Tibial artery (tissue), 4 donors: ENCODE results near the gene RCE1.
"Not testable (repeated sequence)": the region's sequence is repeated elsewhere in the genome, so short reads cannot be mapped to it uniquely, and the experiment has no call there.

ENCODE experiments used
- DNase-seq, 2 donors: peaks; one replicate each; pipeline ENCODE4 v3.0.0-alpha.2; 2019
- H3K27ac ChIP-seq, 2 donors: fragments of 200-600 bp; sonication (generic) in 1 of 2; 1 replicate in 1 of 2; 2 replicates in 1 of 2; pipeline ENCODE4 v1.5.1; 2018 to 2019; ENCODE audit warnings: mild to moderate bottlenecking in 1 of 2
- H3K27me3 ChIP-seq, 2 donors: fragments of 200-600 bp; sonication (generic) in 1 of 2; one replicate each; pipeline versions ENCODE4 v1.5.1 to v1.6.0; 2016 to 2019
- H3K36me3 ChIP-seq, 3 donors: fragments of 200-600 bp; sonication (generic) in 2 of 3; one replicate each; pipeline ENCODE4 v1.5.1; 2016 to 2019; ENCODE audit warnings: mild to moderate bottlenecking in 2 of 3
- H3K4me1 ChIP-seq, 4 donors: fragments of 200-600 bp; sonication (generic) in 2 of 4; 1 replicate in 3 of 4; 2 replicates in 1 of 4; pipeline ENCODE4 v1.5.1; 2016 to 2019
- H3K4me3 ChIP-seq, 2 donors: fragments of 200-600 bp; sonication (generic) in 1 of 2; 1 replicate in 1 of 2; 2 replicates in 1 of 2; pipeline ENCODE4 v1.5.1; 2018 to 2019; ENCODE audit warnings: mild to moderate bottlenecking in 2 of 2
- H3K9me3 ChIP-seq, 3 donors: fragments of 200-600 bp; sonication (generic) in 1 of 3; one replicate each; pipeline ENCODE4 v1.5.1; 2016 to 2019
- intact Hi-C: fragments of 100-400 bp; cut with DNase I; formaldehyde crosslinking; loops from one replicate; pipeline ENCODE4 v1.15.0; 2023; ENCODE audit warnings: low total_unique reads
- TF ChIP-seq, protein P1 (sequence below), 2 experiments: fragments of 200-600 bp in 1 of 2; fragments of 450-650 bp in 1 of 2; IDR thresholded peaks; one replicate each; pipeline ENCODE4 v1.5.1; 2017 to 2019; ENCODE audit warnings: antibody characterized with exemption in 2 of 2, mild to moderate bottlenecking in 1 of 2, moderate library complexity in 1 of 2

RCE1 gene, protein sequence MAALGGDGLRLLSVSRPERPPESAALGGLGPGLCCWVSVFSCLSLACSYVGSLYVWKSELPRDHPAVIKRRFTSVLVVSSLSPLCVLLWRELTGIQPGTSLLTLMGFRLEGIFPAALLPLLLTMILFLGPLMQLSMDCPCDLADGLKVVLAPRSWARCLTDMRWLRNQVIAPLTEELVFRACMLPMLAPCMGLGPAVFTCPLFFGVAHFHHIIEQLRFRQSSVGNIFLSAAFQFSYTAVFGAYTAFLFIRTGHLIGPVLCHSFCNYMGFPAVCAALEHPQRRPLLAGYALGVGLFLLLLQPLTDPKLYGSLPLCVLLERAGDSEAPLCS

DNA sequence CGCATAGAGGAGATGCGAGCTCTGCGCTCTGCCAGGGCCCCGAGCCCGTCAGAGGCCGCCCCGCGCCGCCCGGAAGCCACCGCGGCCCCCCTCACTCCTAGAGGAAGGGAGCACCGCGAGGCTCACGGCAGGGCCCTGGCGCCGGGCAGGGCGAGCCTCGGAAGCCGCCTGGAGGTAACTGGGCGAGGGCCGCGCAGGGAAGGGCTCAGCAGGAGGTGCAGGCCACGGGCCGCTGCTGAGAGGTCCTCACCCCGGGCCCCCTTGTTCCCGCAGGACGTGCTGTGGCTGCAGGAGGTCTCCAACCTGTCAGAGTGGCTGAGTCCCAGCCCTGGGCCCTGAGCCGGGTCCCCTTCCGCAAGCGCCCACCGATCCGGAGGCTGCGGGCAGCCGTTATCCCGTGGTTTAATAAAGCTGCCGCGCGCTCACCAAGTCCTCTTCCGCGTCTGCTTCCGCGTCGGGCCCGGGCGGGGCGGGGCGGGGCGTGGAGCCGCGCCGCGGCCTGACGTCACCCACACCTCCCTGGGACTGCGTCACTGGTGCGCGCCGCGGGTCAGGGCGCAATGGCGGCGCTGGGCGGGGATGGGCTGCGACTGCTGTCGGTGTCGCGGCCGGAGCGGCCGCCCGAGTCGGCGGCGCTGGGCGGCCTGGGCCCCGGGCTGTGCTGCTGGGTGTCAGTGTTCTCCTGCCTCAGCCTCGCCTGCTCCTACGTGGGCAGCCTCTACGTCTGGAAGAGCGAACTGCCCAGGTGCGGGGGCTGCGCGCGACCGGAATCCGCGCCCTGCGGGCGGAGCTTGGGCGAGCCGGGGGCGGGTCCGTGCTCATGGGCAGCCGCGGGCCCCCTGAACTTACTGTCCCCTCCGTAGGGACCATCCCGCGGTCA, at the start of gene RCE1:
RCE1 (plus strand) TSS at position 546 of the 880 bp plus-strand sequence; CDS start at position 561, 15 bp downstream.
- H3K9me3 ChIP-seq = no peaks in the 10 kb centered on the region
- peaks cover 8 to 37% (median 29%) of the 10 kb centered on the region in 4 donors for H3K4me1 ChIP-seq
- DNase-seq = peak; percentile 84 to 94
- no peaks in the 10 kb centered on the region for H3K27me3 ChIP-seq
- peak within 1 kb of the TSS; percentile 91 to 98 for H3K27ac ChIP-seq
- intact Hi-C loops = loop anchor here (10.0 kb wide), 1 partner anchor 222 kb away; no protein-coding TSS in a partner anchor
- H3K4me3 ChIP-seq = peak within 1 kb of the TSS; percentile 81 to 92
- H3K36me3 ChIP-seq = peaks cover 6 to 50% (median 23%) of the 10 kb centered on the region in 3 donors
- TF ChIP-seq, protein P1, sequence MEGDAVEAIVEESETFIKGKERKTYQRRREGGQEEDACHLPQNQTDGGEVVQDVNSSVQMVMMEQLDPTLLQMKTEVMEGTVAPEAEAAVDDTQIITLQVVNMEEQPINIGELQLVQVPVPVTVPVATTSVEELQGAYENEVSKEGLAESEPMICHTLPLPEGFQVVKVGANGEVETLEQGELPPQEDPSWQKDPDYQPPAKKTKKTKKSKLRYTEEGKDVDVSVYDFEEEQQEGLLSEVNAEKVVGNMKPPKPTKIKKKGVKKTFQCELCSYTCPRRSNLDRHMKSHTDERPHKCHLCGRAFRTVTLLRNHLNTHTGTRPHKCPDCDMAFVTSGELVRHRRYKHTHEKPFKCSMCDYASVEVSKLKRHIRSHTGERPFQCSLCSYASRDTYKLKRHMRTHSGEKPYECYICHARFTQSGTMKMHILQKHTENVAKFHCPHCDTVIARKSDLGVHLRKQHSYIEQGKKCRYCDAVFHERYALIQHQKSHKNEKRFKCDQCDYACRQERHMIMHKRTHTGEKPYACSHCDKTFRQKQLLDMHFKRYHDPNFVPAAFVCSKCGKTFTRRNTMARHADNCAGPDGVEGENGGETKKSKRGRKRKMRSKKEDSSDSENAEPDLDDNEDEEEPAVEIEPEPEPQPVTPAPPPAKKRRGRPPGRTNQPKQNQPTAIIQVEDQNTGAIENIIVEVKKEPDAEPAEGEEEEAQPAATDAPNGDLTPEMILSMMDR (IDR thresholded peaks at IDR 0.05) = no peak

DNA sequence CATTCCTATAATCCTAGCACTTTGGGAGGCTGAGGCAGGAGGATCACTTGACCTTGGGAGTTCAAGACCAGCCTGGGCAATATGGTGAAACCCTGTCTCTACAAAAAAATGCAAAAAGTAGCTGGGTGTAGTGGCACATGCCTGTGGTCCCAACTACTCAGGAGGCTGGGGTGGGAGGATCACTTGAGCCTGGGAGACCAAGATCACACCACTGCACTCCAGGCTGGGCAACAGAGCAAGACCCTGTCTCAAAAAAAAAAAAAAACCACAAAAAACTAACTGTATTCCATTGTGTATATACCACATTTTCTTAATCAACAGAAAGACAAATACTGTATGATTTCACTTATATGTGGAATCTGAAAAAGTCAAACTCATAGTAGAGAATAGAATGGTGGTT, 43.4 kb upstream of the RCE1 start:
- H3K9me3 ChIP-seq, H3K27ac ChIP-seq, H3K27me3 ChIP-seq, H3K4me1 ChIP-seq, DNase-seq, H3K4me3 ChIP-seq, intact Hi-C loops: not testable (repeated sequence)
- peaks cover 0 to 28% (median 0%) of the 10 kb centered on the region in 3 donors for H3K36me3 ChIP-seq

- TF ChIP-seq, protein P1 (IDR thresholded peaks at IDR 0.05) = no peak
- no peaks in the 10 kb centered on the region for H3K27me3 ChIP-seq
- H3K4me1 ChIP-seq = no peaks in the 10 kb centered on the region
- intact Hi-C loops = no loop called here
- H3K36me3 ChIP-seq = peaks cover 0 to 32% (median 0%) of the 10 kb centered on the region in 3 donors
- no peak overlapping the region for H3K4me3 ChIP-seq
- no peak overlapping the region for H3K27ac ChIP-seq
- no peak for DNase-seq
- no peaks in the 10 kb centered on the region for H3K9me3 ChIP-seq
These were observed 42.4 kb upstream of the RCE1 start for GRCh38 chr11:66800720-66801428.

DNA sequence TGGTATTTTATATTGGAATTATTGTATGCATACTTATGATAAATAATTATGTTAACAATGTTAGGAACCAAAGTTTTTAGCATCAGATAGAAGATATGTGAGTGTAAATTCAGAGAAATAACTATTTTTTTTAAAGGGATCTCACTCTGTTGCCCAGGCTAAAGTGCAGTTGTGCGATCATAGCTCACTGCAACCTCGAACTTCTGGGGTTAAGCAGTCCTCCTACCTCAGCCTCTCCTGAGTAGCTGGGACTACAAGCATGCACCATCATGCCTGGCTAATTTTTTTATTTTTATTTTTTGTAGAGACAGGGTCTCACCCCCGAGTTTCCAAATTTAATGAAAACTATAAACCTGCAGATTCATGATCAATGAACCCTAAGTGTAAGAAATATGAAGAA, 33.6 kb upstream of the RCE1 start:
- Histone ChIP-seq H3K27me3 (no peaks in the 10 kb centered on the region), H3K4me3 (no peak overlapping the region), H3K36me3 (peaks cover 0 to 23% (median 0%) of the 10 kb centered on the region in 3 donors), H3K4me1 (no peaks in the 10 kb centered on the region), H3K27ac (no peak overlapping the region), H3K9me3 (no peaks in the 10 kb centered on the region)
- intact Hi-C loops = no loop called here
- DNase-seq = no peak
- TF ChIP-seq, protein P1 (IDR thresholded peaks at IDR 0.05) = no peak

- peaks cover 0 to 17% (median 0%) of the 10 kb centered on the region in 3 donors for H3K36me3 ChIP-seq
- H3K27me3 ChIP-seq = no peaks in the 10 kb centered on the region
- no peak overlapping the region for H3K4me3 ChIP-seq
- H3K4me1 ChIP-seq = no peaks in the 10 kb centered on the region
- no peak overlapping the region for H3K27ac ChIP-seq
- intact Hi-C loops = no loop called here
- DNase-seq = no peak
- TF ChIP-seq, protein P1 (IDR thresholded peaks at IDR 0.05) = no peak
- H3K9me3 ChIP-seq = no peaks in the 10 kb centered on the region
These were observed 32.6 kb upstream of the RCE1 start for GRCh38 chr11:66810576-66811185.
